Calu3 (cell line): Measurements from ENCODE around the gene WBP1. TPM values are rescaled to one million over a fixed set of nuclear protein-coding genes. Genes with fewer than 3 reads are reported as not detected.

Source experiments
- BruUV-seq: library from RNA; stranded (reverse); fragments of 400-500 nt; replicated peaks from 2 replicates; lab custom pipeline; 2021; lab: Mats Ljungman, UMichigan
- CTCF ChIA-PET: fragments of 300-600 bp; sonication (Branson Sonifier 250); formaldehyde crosslinking; loops from one replicate; lab custom pipeline; 2022; ENCODE audit warnings: antibody characterized with exemption; lab: Charles Lee
- DNase-seq: peaks from one replicate; pipeline ENCODE4 v3.0.0; 2022
- H3K27ac Mint-ChIP-seq: one replicate; pipeline ENCODE4 v1.8.0; 2022; ENCODE audit warnings: mixed read lengths; ENCODE audit not compliant: unreplicated experiment
- H3K27me3 Mint-ChIP-seq: one replicate; pipeline ENCODE4 v1.8.0; 2022; ENCODE audit warnings: mixed read lengths; ENCODE audit not compliant: unreplicated experiment
- H3K36me3 Mint-ChIP-seq: one replicate; pipeline ENCODE4 v1.8.0; 2022; ENCODE audit warnings: mild to moderate bottlenecking, moderate library complexity, mixed read lengths; ENCODE audit not compliant: insufficient read depth, unreplicated experiment
- H3K4me1 Mint-ChIP-seq: one replicate; pipeline ENCODE4 v1.8.0; 2022; ENCODE audit warnings: mild to moderate bottlenecking, low read depth, mixed read lengths; ENCODE audit not compliant: unreplicated experiment
- H3K4me3 Mint-ChIP-seq: one replicate; pipeline ENCODE4 v1.8.0; 2022; ENCODE audit warnings: mild to moderate bottlenecking, low read depth, moderate library complexity, mixed read lengths; ENCODE audit not compliant: unreplicated experiment
- H3K9me3 Mint-ChIP-seq: one replicate; pipeline ENCODE4 v1.8.0; 2022; ENCODE audit warnings: low read depth, mixed read lengths; ENCODE audit not compliant: unreplicated experiment
- intact Hi-C: fragments of 100-400 bp; cut with micrococcal nuclease; formaldehyde crosslinking; loops from one replicate; pipeline ENCODE4 v1.10.0; 2022; ENCODE audit not compliant: unreplicated experiment
- total RNA-seq: library from RNA; stranded (reverse); gene quantifications from 2 replicates; pipeline ENCODE4 v1.2.3, GENCODE V29; 2022
- TF ChIP-seq, protein P1 (sequence below): fragments of 200-600 bp; IDR thresholded peaks from one replicate; pipeline ENCODE4 v1.8.0; 2022; ENCODE audit warnings: antibody characterized with exemption; ENCODE audit not compliant: unreplicated experiment

WBP1 gene
- total RNA-seq, 1 experiment from 2014 or later = 61.6 TPM

DNA sequence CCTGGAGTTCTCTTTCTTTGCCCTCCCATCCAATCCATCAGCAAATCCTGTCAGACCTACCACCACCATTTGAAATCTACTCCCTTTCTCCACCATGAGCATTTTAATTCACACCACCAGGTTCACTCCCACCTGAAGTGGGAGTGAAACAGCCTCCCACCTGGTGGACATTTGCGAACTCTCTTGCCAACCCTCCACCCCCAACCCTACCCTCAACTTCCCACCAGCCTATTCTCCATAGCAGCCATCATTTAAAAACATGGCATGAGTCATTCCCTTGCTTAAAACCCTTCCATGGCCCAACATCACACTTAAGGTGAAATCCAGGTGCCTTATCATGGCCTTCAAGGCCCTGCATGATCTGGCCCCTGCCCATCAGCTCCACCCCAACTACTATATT is 20.0 kb upstream of the WBP1 start:
- no peaks in the 10 kb centered on the region for H3K9me3 Mint-ChIP-seq
- H3K27me3 Mint-ChIP-seq = no peaks in the 10 kb centered on the region
- peaks cover 38% of the 10 kb centered on the region for H3K36me3 Mint-ChIP-seq
- H3K4me3 Mint-ChIP-seq = peak overlapping the region; percentile 97
- TF ChIP-seq, protein P1, sequence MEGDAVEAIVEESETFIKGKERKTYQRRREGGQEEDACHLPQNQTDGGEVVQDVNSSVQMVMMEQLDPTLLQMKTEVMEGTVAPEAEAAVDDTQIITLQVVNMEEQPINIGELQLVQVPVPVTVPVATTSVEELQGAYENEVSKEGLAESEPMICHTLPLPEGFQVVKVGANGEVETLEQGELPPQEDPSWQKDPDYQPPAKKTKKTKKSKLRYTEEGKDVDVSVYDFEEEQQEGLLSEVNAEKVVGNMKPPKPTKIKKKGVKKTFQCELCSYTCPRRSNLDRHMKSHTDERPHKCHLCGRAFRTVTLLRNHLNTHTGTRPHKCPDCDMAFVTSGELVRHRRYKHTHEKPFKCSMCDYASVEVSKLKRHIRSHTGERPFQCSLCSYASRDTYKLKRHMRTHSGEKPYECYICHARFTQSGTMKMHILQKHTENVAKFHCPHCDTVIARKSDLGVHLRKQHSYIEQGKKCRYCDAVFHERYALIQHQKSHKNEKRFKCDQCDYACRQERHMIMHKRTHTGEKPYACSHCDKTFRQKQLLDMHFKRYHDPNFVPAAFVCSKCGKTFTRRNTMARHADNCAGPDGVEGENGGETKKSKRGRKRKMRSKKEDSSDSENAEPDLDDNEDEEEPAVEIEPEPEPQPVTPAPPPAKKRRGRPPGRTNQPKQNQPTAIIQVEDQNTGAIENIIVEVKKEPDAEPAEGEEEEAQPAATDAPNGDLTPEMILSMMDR = no peak
- BruUV-seq = no TSS peak
- peaks cover 33% of the 10 kb centered on the region for H3K4me1 Mint-ChIP-seq
- intact Hi-C loops = no loop called here
- DNase-seq = no peak
- peak overlapping the region; percentile 2 for H3K27ac Mint-ChIP-seq
- CTCF ChIA-PET = interaction anchor here (1.1 kb wide), 1 partner anchor 19 kb away, joined by 3 read pairs; the partner anchor contains the start of gene WBP1

DNA sequence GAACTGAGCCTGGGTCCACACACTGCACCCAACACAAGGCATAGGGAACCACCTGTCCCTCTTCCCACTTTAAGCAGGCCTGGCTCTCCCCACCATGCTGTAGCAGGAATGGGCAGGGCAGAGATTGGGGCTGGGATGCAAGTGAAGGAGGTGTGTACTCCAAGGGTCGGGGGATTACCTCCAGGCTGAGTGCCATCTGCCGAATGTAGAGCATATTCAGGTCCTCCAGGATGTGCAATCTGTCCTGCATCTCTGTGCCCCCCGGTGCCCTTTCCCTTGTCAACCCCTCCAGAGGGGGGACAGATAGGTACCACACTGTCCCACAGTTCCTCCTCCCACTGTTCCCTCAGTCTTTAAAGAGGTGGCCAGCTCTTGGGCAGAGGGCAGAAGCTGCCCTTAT is 18.9 kb upstream of the WBP1 start:
- DNase-seq = no peak
- Mint-ChIP-seq H3K27me3 (no peaks in the 10 kb centered on the region), H3K36me3 (peaks cover 38% of the 10 kb centered on the region), H3K27ac (peak overlapping the region; percentile 100), H3K9me3 (no peaks in the 10 kb centered on the region), H3K4me3 (peak overlapping the region; percentile 97), H3K4me1 (peaks cover 38% of the 10 kb centered on the region)
- BruUV-seq = no TSS peak
- CTCF ChIA-PET = interaction anchor here (1.3 kb wide), 1 partner anchor 18 kb away, joined by 4 read pairs; the partner anchor contains the start of genes C2orf81 and WDR54
- TF ChIP-seq, protein P1 = no peak
- intact Hi-C loops = no loop called here

DNA sequence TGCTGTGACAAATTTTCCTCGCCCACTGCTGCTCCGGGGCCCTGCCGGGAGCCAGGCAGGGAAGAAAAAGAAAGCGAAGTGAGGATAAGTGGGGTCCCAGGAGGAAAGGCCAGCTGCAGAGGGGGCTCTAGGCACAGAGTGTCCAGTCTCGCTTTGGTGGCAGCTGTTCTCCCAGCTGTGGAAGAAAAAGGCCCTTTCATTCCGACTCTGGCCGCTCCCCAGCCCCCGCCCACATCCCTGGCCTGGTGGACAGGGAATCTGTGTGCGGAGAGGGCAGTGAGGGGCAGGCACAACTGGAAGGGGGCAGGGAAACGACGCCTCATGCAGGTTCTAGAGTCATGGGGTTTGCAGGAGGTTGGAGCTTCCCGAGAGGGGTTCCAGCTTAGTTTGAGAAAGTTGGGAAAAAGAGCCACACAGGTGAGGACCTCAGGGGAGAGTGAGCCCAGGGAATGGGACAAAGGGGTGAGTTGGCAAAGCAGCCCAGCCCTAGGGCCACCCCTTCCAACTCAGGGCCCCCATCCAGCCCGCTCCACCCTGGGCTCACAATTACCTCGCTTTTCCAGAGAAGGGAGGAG is 18.3 kb upstream of the WBP1 start:
- intact Hi-C loops = loop anchor here (2.0 kb wide), 1 partner anchor 15 kb away; the partner anchor contains the start of gene INO80B

DNA sequence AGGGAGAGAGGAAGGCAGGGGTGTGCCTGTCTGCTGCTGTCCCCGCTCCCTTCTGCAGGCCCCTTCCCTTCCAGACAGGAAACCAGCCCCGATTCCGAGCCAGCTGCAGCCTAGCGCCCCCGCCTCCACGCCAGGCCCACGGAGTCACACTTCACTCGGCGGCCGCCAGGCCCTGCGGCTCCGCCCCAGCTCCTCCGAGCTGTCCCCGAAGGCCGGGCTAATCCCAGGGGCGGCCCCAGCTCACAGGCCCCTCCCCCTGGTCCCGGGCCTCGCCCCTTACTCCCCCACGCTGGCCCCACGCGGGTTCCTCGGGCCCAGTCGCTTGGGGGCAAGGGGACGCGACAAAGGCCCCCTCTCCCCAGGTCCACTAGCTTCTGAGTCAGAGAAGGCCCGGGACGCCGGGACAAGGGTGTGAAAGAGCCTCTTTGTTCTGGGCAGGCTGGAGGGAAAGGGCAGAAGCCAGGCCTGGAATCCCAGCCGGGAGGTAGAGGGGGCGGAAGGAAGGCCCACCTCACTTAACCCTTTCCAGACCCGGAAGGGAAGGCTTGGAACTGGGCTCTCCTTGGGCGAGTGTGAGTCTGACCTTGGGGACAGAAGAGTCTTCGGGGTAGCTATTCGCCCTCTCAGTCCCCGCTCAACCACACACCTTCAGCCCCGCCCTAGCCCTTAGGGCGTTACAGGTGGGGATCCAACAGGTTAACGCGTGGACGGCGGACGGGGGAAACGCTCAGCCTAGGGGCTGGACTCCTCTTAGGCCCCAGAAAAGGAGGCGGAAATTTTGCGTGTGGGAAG is 17.7 kb upstream of the WBP1 start:
- Mint-ChIP-seq H3K4me1 (peaks cover 47% of the 10 kb centered on the region), H3K4me3 (peak overlapping the region; percentile 97), H3K27ac (peak overlapping the region; percentile 100), H3K27me3 (peaks cover 10% of the 10 kb centered on the region), H3K36me3 (peaks cover 38% of the 10 kb centered on the region), H3K9me3 (no peaks in the 10 kb centered on the region)
- TSS peak; percentile 43 for BruUV-seq
- CTCF ChIA-PET = interaction anchor here (0.9 to 1.3 kb wide), 3 partner anchors 19 to 42 kb away, joined by 4 to 5 read pairs (median 4); partner anchors contain the start of genes C2orf81, CCDC142, MOGS and TTC31
- intact Hi-C loops = loop anchor here (1.0 to 2.0 kb wide), 2 partner anchors 14 to 43 kb away; partner anchors contain the start of genes INO80B and TTC31
- DNase-seq = peak; percentile 92
- TF ChIP-seq, protein P1 = no peak

More for the DNA sequence above, 18.3 kb upstream of the WBP1 start:
- TF ChIP-seq, protein P1 = no peak
- Mint-ChIP-seq H3K4me3 (peak overlapping the region; percentile 97), H3K27me3 (peaks cover 3% of the 10 kb centered on the region), H3K27ac (peak overlapping the region; percentile 100), H3K36me3 (peaks cover 38% of the 10 kb centered on the region), H3K9me3 (no peaks in the 10 kb centered on the region), H3K4me1 (peaks cover 43% of the 10 kb centered on the region)
- BruUV-seq = no TSS peak
- CTCF ChIA-PET = interaction anchor here (0.9 to 1.3 kb wide), 3 partner anchors 18 to 43 kb away, joined by 4 to 5 read pairs (median 4); partner anchors contain the start of genes C2orf81, CCDC142, MOGS and TTC31
- peak; percentile 26 for DNase-seq
